ENCODE results near the gene FAM168A.
A peak's percentile ranks its signal among the peaks of the same experiment; 100 is the strongest.

Gene FAM168A

GRCh38 chr11:73554671-73555320 is 43.1 kb downstream of the FAM168A start:
- no peaks in the 10 kb centered on the region for H3K36me3 ChIP-seq (ENCODE audit: control insufficient read depth, insufficient read depth, low read length)
- H3K27me3 ChIP-seq (ENCODE audit: control insufficient read depth, insufficient read depth, low read length), result no peaks in the 10 kb centered on the region
- no peaks in the 10 kb centered on the region for H3K9me3 ChIP-seq (ENCODE audit: control insufficient read depth, insufficient read depth, low read length)
- no peak overlapping the region for H3K4me3 ChIP-seq (ENCODE audit: low read depth, low read length)
- H3K4me1 ChIP-seq (ENCODE audit: control insufficient read depth, insufficient read depth, low read length), result peaks cover 16% of the 10 kb centered on the region
- no peak overlapping the region for H3K27ac ChIP-seq (ENCODE audit: low read depth, low read length)
- H3K9ac ChIP-seq (ENCODE audit: low read depth, low read length), result no peak overlapping the region

- no peak overlapping the region for H3K27ac ChIP-seq (ENCODE audit: low read depth, low read length)
- no peaks in the 10 kb centered on the region for H3K36me3 ChIP-seq (ENCODE audit: control insufficient read depth, insufficient read depth, low read length)
- no peaks in the 10 kb centered on the region for H3K27me3 ChIP-seq (ENCODE audit: control insufficient read depth, insufficient read depth, low read length)
- H3K9ac ChIP-seq (ENCODE audit: low read depth, low read length), result no peak overlapping the region
- peaks cover 16% of the 10 kb centered on the region for H3K4me1 ChIP-seq (ENCODE audit: control insufficient read depth, insufficient read depth, low read length)
- H3K4me3 ChIP-seq (ENCODE audit: low read depth, low read length), result no peak overlapping the region
- H3K9me3 ChIP-seq (ENCODE audit: control insufficient read depth, insufficient read depth, low read length), result no peaks in the 10 kb centered on the region
Measured at GRCh38 chr11:73553266-73553665, 44.6 kb downstream of the FAM168A start.

GRCh38 chr11:73551677-73552076 is 46.2 kb downstream of the FAM168A start:
- no peak overlapping the region for H3K4me3 ChIP-seq (ENCODE audit: low read depth, low read length)
- H3K9ac ChIP-seq (ENCODE audit: low read depth, low read length), result no peak overlapping the region
- no peaks in the 10 kb centered on the region for H3K36me3 ChIP-seq (ENCODE audit: control insufficient read depth, insufficient read depth, low read length)
- H3K4me1 ChIP-seq (ENCODE audit: control insufficient read depth, insufficient read depth, low read length), result peaks cover 16% of the 10 kb centered on the region
- no peaks in the 10 kb centered on the region for H3K9me3 ChIP-seq (ENCODE audit: control insufficient read depth, insufficient read depth, low read length)
- peak overlapping the region; percentile 1 for H3K27ac ChIP-seq (ENCODE audit: low read depth, low read length)
- H3K27me3 ChIP-seq (ENCODE audit: control insufficient read depth, insufficient read depth, low read length), result no peaks in the 10 kb centered on the region

GRCh38 chr11:73549376-73549775 is 48.5 kb downstream of the FAM168A start:
- H3K4me1 ChIP-seq (ENCODE audit: control insufficient read depth, insufficient read depth, low read length), result peaks cover 7% of the 10 kb centered on the region; the same call in 1 of the 2 replicates
- H3K27ac ChIP-seq (ENCODE audit: low read depth, low read length), result no peak overlapping the region
- H3K27me3 ChIP-seq (ENCODE audit: control insufficient read depth, insufficient read depth, low read length), result no peaks in the 10 kb centered on the region
- no peaks in the 10 kb centered on the region for H3K9me3 ChIP-seq (ENCODE audit: control insufficient read depth, insufficient read depth, low read length)
- H3K4me3 ChIP-seq (ENCODE audit: low read depth, low read length), result no peak overlapping the region
- no peaks in the 10 kb centered on the region for H3K36me3 ChIP-seq (ENCODE audit: control insufficient read depth, insufficient read depth, low read length)
- no peak overlapping the region for H3K9ac ChIP-seq (ENCODE audit: low read depth, low read length)

GRCh38 chr11:73547706-73548595 is 50.0 kb downstream of the FAM168A start:
- Histone ChIP-seq H3K9me3 (ENCODE audit: control insufficient read depth, insufficient read depth, low read length) (no peaks in the 10 kb centered on the region), H3K4me1 (ENCODE audit: control insufficient read depth, insufficient read depth, low read length) (peaks cover 7% of the 10 kb centered on the region; the same call in 1 of the 2 replicates), H3K27ac (ENCODE audit: low read depth, low read length) (no peak overlapping the region), H3K27me3 (ENCODE audit: control insufficient read depth, insufficient read depth, low read length) (no peaks in the 10 kb centered on the region), H3K36me3 (ENCODE audit: control insufficient read depth, insufficient read depth, low read length) (no peaks in the 10 kb centered on the region), H3K9ac (ENCODE audit: low read depth, low read length) (no peak overlapping the region), H3K4me3 (ENCODE audit: low read depth, low read length) (no peak overlapping the region)

GRCh38 chr11:73542175-73542574 is 55.7 kb downstream of the FAM168A start:
- Histone ChIP-seq H3K36me3 (ENCODE audit: control insufficient read depth, insufficient read depth, low read length) (no peaks in the 10 kb centered on the region), H3K9ac (ENCODE audit: low read depth, low read length) (no peak overlapping the region), H3K4me3 (ENCODE audit: low read depth, low read length) (no peak overlapping the region), H3K4me1 (ENCODE audit: control insufficient read depth, insufficient read depth, low read length) (peaks cover 30% of the 10 kb centered on the region), H3K9me3 (ENCODE audit: control insufficient read depth, insufficient read depth, low read length) (no peaks in the 10 kb centered on the region), H3K27me3 (ENCODE audit: control insufficient read depth, insufficient read depth, low read length) (no peaks in the 10 kb centered on the region), H3K27ac (ENCODE audit: low read depth, low read length) (no peak overlapping the region)

GRCh38 chr11:73539506-73540084 is 58.3 kb downstream of the FAM168A start:
- no peak overlapping the region for H3K9ac ChIP-seq (ENCODE audit: low read depth, low read length)

GRCh38 chr11:73538381-73538872 is 59.5 kb downstream of the FAM168A start:
- Histone ChIP-seq H3K4me3 (ENCODE audit: low read depth, low read length) (no peak overlapping the region; the same call in 1 of the 2 replicates), H3K27ac (ENCODE audit: low read depth, low read length) (peak overlapping the region; percentile 90), H3K9ac (ENCODE audit: low read depth, low read length) (no peak overlapping the region), H3K36me3 (ENCODE audit: control insufficient read depth, insufficient read depth, low read length) (no peaks in the 10 kb centered on the region), H3K9me3 (ENCODE audit: control insufficient read depth, insufficient read depth, low read length) (no peaks in the 10 kb centered on the region), H3K27me3 (ENCODE audit: control insufficient read depth, insufficient read depth, low read length) (no peaks in the 10 kb centered on the region), H3K4me1 (ENCODE audit: control insufficient read depth, insufficient read depth, low read length) (peaks cover 30% of the 10 kb centered on the region)

More at GRCh38 chr11:73539506-73540084, 58.3 kb downstream of the FAM168A start:
- Histone ChIP-seq H3K27me3 (ENCODE audit: control insufficient read depth, insufficient read depth, low read length) (no peaks in the 10 kb centered on the region), H3K4me3 (ENCODE audit: low read depth, low read length) (no peak overlapping the region), H3K9me3 (ENCODE audit: control insufficient read depth, insufficient read depth, low read length) (no peaks in the 10 kb centered on the region), H3K27ac (ENCODE audit: low read depth, low read length) (no peak overlapping the region), H3K36me3 (ENCODE audit: control insufficient read depth, insufficient read depth, low read length) (no peaks in the 10 kb centered on the region), H3K4me1 (ENCODE audit: control insufficient read depth, insufficient read depth, low read length) (peaks cover 30% of the 10 kb centered on the region)

- no peaks in the 10 kb centered on the region for H3K36me3 ChIP-seq (ENCODE audit: control insufficient read depth, insufficient read depth, low read length)
- H3K4me1 ChIP-seq (ENCODE audit: control insufficient read depth, insufficient read depth, low read length), result peaks cover 30% of the 10 kb centered on the region
- no peak overlapping the region; the same call in 1 of the 2 replicates for H3K4me3 ChIP-seq (ENCODE audit: low read depth, low read length)
- peak overlapping the region; percentile 90 for H3K27ac ChIP-seq (ENCODE audit: low read depth, low read length)
- H3K27me3 ChIP-seq (ENCODE audit: control insufficient read depth, insufficient read depth, low read length), result no peaks in the 10 kb centered on the region
- no peak overlapping the region for H3K9ac ChIP-seq (ENCODE audit: low read depth, low read length)
- no peaks in the 10 kb centered on the region for H3K9me3 ChIP-seq (ENCODE audit: control insufficient read depth, insufficient read depth, low read length)
Measured at GRCh38 chr11:73537969-73538368, 59.9 kb downstream of the FAM168A start.

GRCh38 chr11:73536961-73537360 is 61.0 kb downstream of the FAM168A start:
- no peaks in the 10 kb centered on the region for H3K36me3 ChIP-seq (ENCODE audit: control insufficient read depth, insufficient read depth, low read length)
- H3K4me1 ChIP-seq (ENCODE audit: control insufficient read depth, insufficient read depth, low read length), result peaks cover 38% of the 10 kb centered on the region
- H3K9ac ChIP-seq (ENCODE audit: low read depth, low read length), result no peak overlapping the region
- no peak overlapping the region for H3K27ac ChIP-seq (ENCODE audit: low read depth, low read length)
- H3K4me3 ChIP-seq (ENCODE audit: low read depth, low read length), result no peak overlapping the region
- H3K27me3 ChIP-seq (ENCODE audit: control insufficient read depth, insufficient read depth, low read length), result no peaks in the 10 kb centered on the region
- no peaks in the 10 kb centered on the region for H3K9me3 ChIP-seq (ENCODE audit: control insufficient read depth, insufficient read depth, low read length)
